Measurements from ENCODE around the gene MAN1C1.
A peak's percentile ranks its signal among the peaks of the same experiment; 100 is the strongest.

Gene MAN1C1

DNA sequence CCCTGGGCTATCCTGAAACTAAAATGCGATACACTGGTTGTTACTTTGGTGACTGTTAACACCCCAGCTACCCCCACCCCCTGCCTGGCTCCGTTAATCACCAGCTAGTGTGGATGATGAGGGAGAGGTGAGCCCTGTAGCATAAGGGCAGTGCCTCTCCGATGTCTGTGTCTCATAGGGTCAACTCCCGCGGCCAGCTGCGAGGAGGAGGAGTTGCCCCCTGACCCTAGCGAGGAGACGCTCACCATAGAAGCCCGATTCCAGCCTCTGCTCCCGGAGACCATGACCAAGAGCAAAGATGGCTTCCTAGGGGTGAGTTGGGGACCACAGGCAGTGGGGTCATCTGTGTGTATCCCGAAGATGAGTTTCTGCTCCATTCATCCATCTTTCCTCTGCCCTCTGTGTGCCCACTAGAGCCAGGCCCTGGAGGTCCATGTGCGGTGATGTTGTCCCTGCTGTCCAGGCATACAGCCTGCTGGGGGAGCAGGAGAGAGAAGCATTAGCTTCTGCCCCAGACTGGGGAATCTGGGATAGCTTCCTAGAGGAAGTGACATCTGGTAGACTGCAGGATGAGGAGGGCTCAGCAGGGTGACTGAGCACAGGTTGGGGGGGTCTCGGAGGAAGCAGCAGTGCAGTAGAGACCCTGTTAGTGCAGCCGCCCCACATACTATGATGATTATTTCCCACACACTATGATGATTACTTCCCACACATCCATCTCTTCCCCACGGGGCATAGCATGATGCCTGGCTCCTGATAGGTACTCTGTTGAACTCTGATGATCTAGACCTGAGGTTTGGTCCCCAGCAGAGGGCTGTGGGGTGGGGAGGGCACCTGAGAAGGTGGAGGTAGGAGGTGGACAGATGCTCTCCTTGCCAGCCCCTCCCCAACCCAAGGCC, 188.6 kb downstream of the MAN1C1 start:
- TF ChIP-seq, protein P1, sequence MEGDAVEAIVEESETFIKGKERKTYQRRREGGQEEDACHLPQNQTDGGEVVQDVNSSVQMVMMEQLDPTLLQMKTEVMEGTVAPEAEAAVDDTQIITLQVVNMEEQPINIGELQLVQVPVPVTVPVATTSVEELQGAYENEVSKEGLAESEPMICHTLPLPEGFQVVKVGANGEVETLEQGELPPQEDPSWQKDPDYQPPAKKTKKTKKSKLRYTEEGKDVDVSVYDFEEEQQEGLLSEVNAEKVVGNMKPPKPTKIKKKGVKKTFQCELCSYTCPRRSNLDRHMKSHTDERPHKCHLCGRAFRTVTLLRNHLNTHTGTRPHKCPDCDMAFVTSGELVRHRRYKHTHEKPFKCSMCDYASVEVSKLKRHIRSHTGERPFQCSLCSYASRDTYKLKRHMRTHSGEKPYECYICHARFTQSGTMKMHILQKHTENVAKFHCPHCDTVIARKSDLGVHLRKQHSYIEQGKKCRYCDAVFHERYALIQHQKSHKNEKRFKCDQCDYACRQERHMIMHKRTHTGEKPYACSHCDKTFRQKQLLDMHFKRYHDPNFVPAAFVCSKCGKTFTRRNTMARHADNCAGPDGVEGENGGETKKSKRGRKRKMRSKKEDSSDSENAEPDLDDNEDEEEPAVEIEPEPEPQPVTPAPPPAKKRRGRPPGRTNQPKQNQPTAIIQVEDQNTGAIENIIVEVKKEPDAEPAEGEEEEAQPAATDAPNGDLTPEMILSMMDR (conservative IDR thresholded peaks at IDR 0.05; ENCODE audit: low read depth, low read length): peak; percentile 16
- no peak overlapping the region for H3K4me3 ChIP-seq (ENCODE audit: low read depth, low read length)
- DNase-seq (ENCODE audit: low read depth): no peak

DNA sequence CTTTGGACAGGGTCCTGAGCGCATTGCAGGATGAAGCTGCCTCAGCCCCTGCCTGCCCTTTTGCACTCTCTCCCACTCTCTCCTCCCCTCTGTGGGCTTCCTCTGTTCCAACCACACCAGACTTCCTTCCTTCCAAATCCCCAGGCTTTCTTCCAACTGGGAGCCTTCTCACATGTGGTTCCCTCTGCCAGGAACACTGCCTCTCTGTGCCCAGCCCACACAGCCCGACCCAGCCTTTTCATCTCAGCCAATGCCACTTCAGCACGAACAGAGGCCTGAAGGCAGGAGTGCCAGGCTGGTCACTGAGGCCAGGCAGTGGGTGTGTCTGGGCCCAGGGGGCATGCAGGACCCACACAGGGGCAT, 189.3 kb downstream of the MAN1C1 start:
- no peak for DNase-seq (ENCODE audit: low read depth)
- H3K4me3 ChIP-seq (ENCODE audit: low read depth, low read length): no peak overlapping the region
- TF ChIP-seq, protein P1 (conservative IDR thresholded peaks at IDR 0.05; ENCODE audit: low read depth, low read length): no peak

DNA sequence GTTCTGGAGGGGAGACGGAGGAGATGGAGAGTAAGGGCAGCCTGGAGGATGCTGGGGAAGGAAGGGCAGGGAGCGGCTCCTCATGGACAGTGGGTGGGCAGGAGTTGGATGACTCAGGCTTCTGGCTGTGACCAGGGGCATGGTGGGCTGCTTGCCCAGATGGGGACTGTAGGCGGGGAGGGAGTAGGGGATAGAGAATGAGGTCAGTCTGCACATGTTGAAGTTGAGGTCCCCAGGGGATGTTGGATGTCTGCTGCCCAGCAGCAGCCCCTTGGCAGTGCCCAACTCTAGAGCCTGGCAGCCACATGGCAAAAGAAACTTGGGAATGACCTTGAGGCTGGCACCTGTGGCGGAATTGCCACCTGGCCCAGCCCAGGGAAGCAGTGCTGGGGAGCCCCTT, 189.8 kb downstream of the MAN1C1 start:
- no peak for DNase-seq (ENCODE audit: low read depth)
- H3K4me3 ChIP-seq (ENCODE audit: low read depth, low read length): no peak overlapping the region
- TF ChIP-seq, protein P1 (conservative IDR thresholded peaks at IDR 0.05; ENCODE audit: low read depth, low read length): no peak

DNA sequence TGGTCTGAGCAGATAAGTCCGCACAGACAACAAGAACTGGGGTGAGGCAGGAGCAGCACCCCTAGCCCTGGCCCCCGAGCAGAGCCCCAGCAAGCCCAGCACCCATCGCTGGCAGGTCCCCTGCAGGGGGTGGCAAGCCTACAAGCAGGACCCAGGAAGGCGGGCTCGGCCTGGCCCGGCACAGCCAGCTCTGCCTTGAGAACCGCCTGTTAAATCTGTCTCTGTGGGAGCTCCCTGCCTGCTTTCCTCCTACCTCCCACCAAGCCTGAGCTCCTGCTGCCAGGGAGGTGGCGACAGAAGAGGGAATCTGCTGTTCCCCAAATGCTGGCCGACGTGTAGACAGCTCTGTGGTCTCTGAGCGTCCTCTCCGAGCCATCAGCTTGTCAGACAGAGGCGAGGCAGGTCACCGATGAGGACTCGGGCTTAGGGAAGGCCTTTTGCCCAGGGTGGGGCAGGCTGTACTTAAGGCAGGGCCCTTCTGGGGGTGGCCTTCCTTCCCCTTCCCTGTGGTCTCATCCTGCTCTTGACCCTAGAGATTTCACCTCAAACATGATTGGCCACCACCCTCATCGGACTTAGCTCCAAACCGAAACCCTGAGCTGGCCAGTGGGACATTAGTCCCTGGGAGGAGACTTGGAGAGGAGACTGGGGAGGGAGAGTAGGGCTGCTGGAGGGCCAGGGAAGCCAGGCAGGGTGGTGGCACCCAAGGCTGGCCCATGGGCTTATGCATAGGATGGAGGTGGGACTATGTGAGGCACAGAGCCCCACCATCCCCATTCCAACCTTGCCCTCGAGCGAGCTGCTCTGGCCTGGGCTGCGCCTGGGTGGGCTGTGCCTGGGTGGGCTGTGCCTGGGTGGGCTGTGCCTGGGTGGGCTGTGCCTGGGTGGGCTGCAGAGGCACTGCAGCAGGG, 191.1 kb downstream of the MAN1C1 start:
- H3K4me3 ChIP-seq (ENCODE audit: low read depth, low read length): no peak overlapping the region
- DNase-seq (ENCODE audit: low read depth): no peak
- TF ChIP-seq, protein P1 (conservative IDR thresholded peaks at IDR 0.05; ENCODE audit: low read depth, low read length): no peak

DNA sequence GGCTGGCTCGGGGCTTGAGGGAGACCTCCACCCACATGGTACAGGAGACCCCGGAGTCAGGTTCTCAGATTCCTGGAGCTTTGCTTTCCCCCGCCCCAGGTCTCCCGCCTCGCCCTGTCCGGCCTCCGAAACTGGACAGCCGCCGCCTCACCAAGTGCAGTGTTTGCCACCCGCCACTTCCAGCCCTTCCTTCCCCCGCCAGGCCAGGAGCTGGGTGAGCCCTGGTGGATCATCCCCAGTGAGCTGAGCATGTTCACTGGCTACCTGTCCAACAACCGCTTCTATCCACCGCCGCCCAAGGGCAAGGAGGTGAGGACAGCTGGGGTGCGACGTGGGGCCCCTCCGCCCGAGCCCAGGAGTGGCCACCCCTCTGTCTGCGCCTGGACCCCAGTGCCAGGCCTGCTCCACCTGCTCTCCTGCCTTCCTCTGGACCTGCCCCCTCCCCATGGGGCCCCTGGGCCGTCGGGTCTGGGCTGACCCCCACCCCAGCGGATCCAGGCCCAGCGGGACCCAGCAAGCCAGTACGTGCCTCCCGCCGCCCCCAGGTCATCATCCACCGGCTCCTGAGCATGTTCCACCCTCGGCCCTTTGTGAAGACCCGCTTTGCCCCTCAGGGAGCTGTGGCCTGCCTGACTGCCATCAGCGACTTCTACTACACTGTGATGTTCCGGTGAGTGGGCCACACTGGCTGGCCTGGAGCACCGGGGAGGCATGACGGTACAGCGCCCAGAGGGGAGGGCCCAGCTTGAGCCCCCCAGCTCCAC, 192.1 kb downstream of the MAN1C1 start:
- TF ChIP-seq, protein P1 (conservative IDR thresholded peaks at IDR 0.05; ENCODE audit: low read depth, low read length): no peak
- H3K4me3 ChIP-seq (ENCODE audit: low read depth, low read length): no peak overlapping the region
- no peak for DNase-seq (ENCODE audit: low read depth)

DNA sequence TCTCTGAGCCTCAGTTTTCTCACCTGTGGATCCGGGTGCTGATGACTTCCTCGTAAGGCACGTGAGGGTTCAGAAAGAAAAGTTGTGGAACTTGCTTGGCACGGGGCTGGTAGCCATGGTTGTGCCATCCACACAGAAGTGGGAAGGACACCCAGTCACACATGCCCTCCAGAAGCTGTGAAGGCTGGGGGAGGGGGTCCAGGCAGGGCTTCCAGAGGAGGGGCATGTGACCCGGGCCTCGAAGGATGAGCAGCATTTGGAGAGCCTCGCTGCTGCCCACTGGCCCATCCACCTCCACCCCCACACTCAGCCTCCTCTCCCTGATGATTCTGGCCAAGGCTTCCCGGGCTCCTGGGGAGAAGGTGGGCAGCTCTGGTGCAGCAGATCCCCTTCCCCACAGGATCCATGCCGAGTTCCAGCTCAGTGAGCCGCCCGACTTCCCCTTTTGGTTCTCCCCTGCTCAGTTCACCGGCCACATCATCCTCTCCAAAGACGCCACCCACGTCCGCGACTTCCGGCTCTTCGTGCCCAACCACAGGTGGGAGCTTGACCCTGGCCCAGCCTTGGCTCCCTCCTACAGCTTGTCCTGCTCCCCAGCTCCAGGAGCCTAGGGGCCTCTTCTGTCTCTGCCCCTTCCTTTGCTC, 192.8 kb downstream of the MAN1C1 start:
- TF ChIP-seq, protein P1 (conservative IDR thresholded peaks at IDR 0.05; ENCODE audit: low read depth, low read length): no peak
- no peak overlapping the region for H3K4me3 ChIP-seq (ENCODE audit: low read depth, low read length)
- no peak for DNase-seq (ENCODE audit: low read depth)

Measured in choroid plexus epithelial cell (primary cell).